HK-2 (cell line): ENCODE measurements around the gene KRT78.

Experiments
- DNase-seq: peaks from one replicate; pipeline ENCODE4 v3.0.0-alpha.2; 2018; ENCODE audit not compliant: unreplicated experiment

KRT78 gene

GRCh38 chr12:52824741-52825410 is 23.9 kb downstream of the KRT78 start:
- no peak for DNase-seq

DNA sequence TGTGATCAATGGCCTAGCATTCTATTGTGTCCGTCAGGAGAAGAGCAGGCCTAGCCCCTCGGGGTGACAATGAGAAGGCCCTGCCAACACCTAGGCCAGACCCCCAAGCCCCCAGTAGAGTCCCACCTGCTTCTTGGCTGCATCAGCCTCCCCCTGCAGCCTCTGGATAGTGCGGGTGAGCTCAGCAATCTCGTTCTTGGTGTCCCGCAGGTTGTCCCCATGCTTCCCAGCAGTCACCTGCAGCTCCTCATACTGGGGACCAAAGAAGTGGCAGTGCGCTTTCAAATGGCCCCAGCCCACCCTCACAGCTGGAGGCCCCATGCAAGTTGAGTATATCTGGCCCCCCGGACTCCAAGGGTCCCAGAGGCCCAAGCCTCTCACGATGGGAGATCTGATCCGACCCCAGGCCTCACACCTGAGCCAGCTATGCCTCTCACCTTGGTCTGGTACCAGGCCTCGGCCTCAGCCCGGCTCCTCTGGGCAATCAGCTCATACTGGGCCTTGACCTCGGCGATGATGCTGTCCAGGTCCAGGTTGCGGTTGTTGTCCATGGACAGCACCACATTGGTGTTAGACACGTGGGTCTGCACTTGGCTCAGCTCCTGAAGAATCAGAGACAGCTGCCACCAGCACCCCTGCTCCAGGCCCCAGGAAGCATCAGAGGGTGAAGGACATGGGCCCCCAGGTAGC is 24.9 kb downstream of the KRT78 start:
- no peak for DNase-seq

DNA sequence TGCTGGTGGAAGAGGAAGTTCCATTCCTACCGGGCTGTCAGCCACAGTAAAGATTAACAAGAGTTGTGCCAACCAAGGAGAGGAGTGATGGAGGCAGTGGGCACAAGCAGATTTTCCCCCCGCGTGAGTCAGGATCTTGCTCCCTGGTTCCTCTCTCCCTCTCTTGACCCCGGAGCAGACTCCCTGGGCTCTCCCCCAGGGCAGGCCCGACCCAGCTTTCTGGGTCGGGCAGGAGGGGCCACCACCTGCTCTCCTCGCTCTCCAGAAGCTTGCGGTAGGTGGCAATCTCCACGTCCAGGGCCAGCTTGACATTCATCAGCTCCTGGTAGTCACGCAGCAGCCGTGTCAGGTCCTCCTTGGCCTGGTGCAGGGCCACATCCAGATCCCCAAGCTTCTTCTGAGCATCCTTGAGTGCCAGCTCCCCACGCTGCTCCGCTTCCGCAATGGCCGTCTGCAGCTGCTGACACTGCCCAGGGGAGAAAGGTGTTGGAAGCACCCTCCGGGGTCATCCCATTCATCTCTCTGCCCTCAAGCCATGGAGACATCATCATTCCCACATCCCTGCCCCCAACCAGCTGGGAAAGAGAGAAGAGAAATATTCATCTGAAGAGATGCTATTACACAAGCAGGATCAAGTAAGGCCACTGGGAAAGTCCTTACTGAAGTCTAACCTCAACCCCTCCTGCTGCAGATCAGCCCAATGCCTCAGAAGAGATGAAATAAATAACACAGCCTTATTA is 25.9 kb downstream of the KRT78 start:
- no peak for DNase-seq

GRCh38 chr12:52821826-52822660 is 26.8 kb downstream of the KRT78 start:
- DNase-seq: no peak

GRCh38 chr12:52821071-52821730 is 27.6 kb downstream of the KRT78 start:
- DNase-seq: no peak

DNA sequence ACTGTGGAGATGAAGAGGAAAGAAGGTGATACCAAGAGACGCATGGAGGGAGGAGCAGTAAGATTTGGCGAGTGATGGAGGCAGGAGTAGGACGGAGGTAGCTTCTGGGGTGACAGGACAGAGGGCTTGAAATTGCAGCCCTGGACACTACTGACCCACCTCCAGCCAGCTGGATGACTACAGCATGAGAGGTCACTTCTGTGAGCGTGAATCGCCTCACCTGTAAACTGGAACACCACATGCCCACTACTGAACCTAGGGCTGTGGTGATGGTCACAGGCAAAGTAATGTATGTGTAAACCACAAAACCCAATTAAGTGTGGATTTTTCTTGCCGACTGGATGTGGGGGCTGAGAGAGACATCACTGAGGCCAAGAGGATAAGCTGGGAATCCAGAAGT is 28.3 kb downstream of the KRT78 start:
- no peak for DNase-seq

GRCh38 chr12:52819731-52820510 is 28.9 kb downstream of the KRT78 start:
- no peak for DNase-seq

DNA sequence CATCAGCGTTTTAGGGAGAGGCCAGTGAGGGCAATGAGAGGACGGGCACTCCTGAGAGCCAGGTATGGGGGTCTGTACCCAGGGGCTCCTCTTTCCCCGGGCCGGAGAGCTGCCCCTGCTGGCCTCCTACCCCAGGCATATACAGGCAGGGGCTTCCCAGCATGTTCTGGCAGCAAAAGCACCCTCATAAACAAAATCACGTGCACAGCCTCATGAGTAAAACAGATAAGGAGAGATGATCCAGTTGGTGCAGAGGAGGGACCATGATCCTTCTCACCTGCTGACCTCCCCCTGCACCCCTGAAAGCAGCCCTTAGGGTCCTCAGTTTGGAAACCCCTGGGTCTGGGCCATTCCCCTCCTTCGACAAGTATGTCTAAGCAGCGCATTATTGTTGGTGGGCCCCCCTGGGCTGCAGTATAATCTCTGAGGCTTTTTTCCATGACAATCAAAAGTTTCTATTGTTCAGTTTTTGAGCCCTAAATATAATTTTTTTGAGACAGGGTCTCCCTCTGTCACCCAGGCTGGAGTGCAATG is 29.8 kb downstream of the KRT78 start:
- no peak for DNase-seq

DNA sequence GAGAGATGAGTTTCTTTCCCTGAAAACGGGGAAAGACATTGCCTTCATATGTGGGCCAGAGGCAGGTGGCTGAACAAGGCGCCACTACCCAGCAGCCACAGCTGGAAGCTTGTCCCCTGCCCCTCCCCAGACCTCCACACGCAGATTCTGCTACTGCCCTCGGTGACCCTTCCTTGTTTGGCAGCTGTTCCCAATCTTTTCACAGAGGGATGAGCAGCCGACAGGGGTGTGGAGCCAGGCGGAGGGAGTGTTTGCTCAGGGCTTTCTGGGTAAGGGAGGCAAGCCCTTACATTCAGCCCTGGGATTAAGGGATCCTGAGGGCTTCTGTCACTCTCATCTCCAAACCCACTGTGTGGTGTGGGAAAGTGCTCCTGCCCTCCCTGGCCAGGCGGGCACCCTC is 30.4 kb downstream of the KRT78 start:
- DNase-seq: no peak

GRCh38 chr12:52817699-52818238 is 31.0 kb downstream of the KRT78 start:
- DNase-seq: no peak

DNA sequence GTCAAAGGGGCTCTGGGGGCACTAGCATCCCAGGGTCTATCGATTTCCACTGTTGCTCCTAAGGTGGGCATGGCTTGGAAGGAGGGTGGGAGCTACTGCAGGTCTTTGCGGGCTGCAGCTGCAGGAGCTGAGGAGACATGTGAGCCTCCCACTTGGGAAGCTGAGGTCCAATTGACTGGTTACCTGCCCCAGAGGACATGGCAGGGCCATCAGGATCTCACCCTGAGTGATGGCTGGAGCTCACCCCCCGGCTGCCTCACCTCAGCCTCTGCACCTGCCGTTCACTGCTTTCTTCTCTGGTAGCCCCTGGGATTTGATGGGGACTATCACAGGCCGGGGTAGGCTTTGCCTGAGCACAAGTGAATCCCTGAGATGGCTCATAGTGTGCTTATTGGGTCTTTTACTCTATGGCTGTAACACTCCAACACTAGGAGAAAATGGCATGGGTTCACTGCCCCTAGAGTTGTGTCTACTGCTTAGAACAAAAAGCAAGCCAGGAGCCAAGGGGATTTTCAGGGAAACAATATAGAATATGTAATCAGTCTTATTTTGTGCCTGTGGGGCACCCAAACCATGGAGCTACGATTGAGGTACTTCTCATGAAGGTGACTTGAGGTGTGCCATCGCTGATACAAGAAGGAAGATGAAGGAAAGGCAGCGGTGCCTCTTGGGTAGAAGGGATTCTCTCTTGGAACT is 31.6 kb downstream of the KRT78 start:
- DNase-seq: no peak

DNA sequence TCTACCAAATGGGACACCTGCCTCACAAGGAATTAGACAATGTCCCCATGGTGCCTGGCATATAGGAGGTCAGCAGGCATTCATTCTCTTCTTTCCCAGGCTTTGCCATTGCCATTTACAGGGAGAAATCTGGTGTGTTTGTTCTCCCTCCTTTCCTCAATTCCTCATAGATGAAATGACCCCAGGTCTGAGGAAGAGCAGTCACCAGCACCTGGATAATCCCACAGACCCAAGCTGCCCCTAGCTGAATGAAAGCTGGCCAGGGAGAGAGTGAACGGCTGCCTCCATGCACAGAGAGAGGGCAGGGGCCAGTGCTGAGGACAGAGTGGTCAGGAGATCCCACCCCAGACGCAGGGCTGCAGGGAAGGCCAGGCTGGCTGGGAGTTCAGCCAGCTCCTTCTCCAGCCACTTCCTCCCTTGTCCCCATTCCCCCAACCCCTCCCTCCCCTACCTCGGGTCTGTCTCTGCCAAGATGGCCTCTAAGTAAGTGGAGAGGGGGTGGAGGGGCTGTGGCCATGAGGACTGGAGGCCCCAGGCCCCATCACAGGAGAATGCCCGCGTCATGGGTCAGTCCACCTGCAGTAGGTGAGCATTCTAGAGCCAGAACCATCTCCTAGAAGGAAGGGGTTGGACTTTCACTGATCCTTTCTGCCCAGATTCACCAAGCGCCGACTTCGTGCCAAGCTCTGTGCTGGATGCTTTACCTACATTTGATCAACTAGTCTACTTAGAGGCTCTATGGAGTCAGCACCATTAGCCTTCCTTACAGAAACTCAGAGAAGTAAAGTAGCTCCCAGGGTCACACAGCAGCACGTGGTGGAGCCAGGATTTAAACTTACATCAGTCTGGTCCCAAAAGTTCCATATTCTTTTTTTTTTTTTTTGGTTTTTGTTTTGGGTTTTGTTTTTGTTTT is 32.9 kb downstream of the KRT78 start:
- no peak for DNase-seq

DNA sequence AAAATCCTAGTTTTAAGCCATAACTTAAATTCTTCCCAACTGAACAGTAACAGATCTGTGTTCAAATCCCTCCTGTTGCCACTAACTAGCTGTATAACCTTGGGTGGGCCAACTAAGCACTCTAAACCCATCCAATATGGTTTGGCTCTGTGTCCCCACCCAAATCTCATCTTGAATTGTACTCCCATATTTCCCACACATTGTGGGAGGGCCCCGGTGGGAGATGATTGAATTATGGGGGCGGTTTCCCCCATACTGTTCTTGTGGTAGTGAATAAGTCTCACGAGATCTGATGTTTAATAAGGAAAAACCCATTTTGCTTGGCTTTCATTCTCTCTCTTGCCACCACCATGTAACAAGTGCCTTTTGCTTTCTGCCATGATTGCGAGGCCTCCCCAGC is 33.6 kb downstream of the KRT78 start:
- DNase-seq: no peak

- DNase-seq: no peak
Observed at GRCh38 chr12:52814710-52815155, 34.1 kb downstream of the KRT78 start.

GRCh38 chr12:52813885-52814709 is 34.7 kb downstream of the KRT78 start, which contains the start of gene KRT4:
Gene KRT4 (minus strand): TSS chr12:52814116. CDS start chr12:52814058, 58 bp downstream.
- no peak for DNase-seq

DNA sequence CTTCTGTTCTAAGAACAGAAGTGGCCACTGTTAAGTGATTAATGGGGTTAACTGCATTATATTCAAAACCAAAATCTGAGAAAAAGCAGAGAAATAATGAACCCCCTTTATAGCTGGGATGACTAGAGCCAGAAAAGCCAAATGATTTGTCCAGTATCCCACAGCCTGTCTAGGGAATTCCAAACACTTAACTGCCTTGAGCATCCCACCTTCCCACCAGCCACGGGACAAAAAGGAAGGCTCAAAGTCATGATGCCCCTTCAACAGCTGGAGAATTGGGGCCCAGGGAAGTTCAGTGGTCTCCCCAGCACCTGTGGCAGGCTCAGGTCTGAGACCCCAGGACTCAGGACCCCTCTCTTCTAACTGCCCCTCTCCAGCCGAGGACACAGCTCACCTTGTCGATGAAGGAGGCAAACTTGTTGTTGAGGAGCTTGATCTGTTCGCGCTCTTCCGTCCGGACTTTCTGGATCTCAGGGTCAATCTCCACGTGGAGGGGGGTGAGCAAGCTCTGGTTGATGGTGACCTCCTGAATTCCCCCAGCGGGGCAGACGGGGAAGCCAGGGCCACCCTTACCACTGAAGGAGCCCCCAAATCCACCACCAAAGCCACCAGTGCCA is 35.5 kb downstream of the KRT78 start:
- no peak for DNase-seq

DNA sequence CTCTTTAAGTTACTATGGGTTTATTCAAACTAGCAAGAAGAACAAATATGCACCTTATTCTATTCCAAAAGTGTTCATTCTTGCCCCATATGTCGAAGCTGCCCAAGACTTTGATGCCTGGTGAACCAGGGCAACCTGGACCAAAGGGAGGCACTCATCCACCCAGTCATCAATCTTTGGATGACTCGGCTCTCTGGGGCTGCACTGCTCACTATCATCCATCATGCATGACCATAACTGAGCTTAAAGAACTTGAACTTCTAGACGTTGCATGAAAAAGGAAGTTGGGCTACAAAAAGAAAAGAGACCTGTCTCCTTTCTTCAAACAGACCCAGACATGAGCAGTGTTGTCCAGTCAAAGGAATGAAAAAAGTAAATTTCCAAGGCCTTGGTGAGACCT is 36.0 kb downstream of the KRT78 start:
- no peak for DNase-seq
